Parathyroid adenoma (tissue), 2 donors: ENCODE measurements around the gene TENM4.

Experiments used
- H2AFZ ChIP-seq: fragments of 300-600 bp; sonication (generic); one replicate; pipeline ENCODE4 v1.7.0; 2017; ENCODE audit warnings: antibody characterized with exemption, mild to moderate bottlenecking
- H3K27ac ChIP-seq: fragments of 300-600 bp; sonication (generic); one replicate; pipeline ENCODE4 v1.7.0; 2017
- H3K27me3 ChIP-seq: fragments of 300-600 bp; sonication (generic); one replicate; pipeline ENCODE4 v1.7.0; 2017; ENCODE audit warnings: low read length; ENCODE audit not compliant: control insufficient read depth, insufficient read depth
- H3K36me3 ChIP-seq: fragments of 300-600 bp; sonication (generic); one replicate; pipeline ENCODE4 v1.7.0; 2017; ENCODE audit warnings: low read length; ENCODE audit not compliant: control insufficient read depth, insufficient read depth
- H3K4me1 ChIP-seq: fragments of 300-600 bp; sonication (generic); one replicate; pipeline ENCODE4 v1.7.0; 2017; ENCODE audit warnings: control low read depth
- H3K4me2 ChIP-seq: fragments of 300-600 bp; sonication (generic); one replicate; pipeline ENCODE4 v1.7.0; 2017; ENCODE audit warnings: low read length
- H3K4me3 ChIP-seq: fragments of 300-600 bp; sonication (generic); one replicate; pipeline ENCODE4 v1.7.0; 2017; ENCODE audit warnings: low read depth, low read length
- H3K79me2 ChIP-seq: fragments of 300-600 bp; sonication (generic); one replicate; pipeline ENCODE4 v1.7.0; 2017; ENCODE audit warnings: control low read depth
- H3K9ac ChIP-seq: fragments of 300-600 bp; sonication (generic); one replicate; pipeline ENCODE4 v1.7.0; 2017; ENCODE audit warnings: mild to moderate bottlenecking
- H3K9me3 ChIP-seq: fragments of 300-600 bp; sonication (generic); one replicate; pipeline ENCODE4 v1.7.0; 2017; ENCODE audit warnings: low read length; ENCODE audit not compliant: control insufficient read depth
- CTCF ChIP-seq: fragments of 300-600 bp; sonication (generic); IDR thresholded peaks from one replicate; pipeline ENCODE4 v1.7.0; 2017; ENCODE audit warnings: antibody characterized with exemption, mild to moderate bottlenecking
- donor health status: primary hyperparathyroidism.

The TENM4 gene

DNA sequence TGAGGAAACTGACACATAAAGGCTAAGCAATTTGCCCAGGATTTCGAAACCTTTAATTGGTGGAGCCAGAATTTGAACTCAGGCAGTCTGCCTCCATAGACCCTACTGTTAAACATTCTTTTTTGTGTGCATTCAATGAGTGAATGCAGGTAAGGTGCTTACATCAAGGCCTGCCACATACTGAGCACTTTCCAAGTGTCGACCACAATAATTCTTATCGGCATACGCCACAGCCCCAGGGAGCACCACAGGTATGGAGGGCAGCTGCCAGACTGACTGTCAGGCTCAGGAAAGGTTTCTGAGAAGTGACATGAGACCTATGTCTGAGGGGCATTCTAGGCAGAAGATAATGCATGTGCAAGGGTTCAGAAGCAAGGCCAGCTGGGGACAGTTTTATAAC, 531.4 kb downstream of the TENM4 start:
- no peak overlapping the region for H2AFZ ChIP-seq

GRCh38 chr11:78907636-78908035, 533.2 kb downstream of the TENM4 start:
- Histone ChIP-seq H3K4me2 (no peak overlapping the region), H2AFZ (no peak overlapping the region), H3K79me2 (no peaks in the 10 kb centered on the region), H3K36me3 (no peaks in the 10 kb centered on the region), H3K27ac (no peak overlapping the region), H3K4me1 (no peaks in the 10 kb centered on the region), H3K9ac (no peak overlapping the region), H3K27me3 (no peaks in the 10 kb centered on the region), H3K4me3 (no peak overlapping the region), H3K9me3 (no peaks in the 10 kb centered on the region)
- TF ChIP-seq CTCF, result no peak

More for the DNA sequence above, 531.4 kb downstream of the TENM4 start:
- no peak overlapping the region for H3K9ac ChIP-seq
- H3K4me1 ChIP-seq, result no peaks in the 10 kb centered on the region
- H3K36me3 ChIP-seq, result no peaks in the 10 kb centered on the region
- H3K27me3 ChIP-seq, result no peaks in the 10 kb centered on the region
- no peak for TF ChIP-seq CTCF
- H3K27ac ChIP-seq, result no peak overlapping the region
- H3K4me2 ChIP-seq, result no peak overlapping the region
- no peaks in the 10 kb centered on the region for H3K79me2 ChIP-seq
- H3K9me3 ChIP-seq, result no peaks in the 10 kb centered on the region
- no peak overlapping the region for H3K4me3 ChIP-seq

GRCh38 chr11:78906566-78906965, 534.3 kb downstream of the TENM4 start:
- H3K79me2 ChIP-seq, result no peaks in the 10 kb centered on the region
- no peak for TF ChIP-seq CTCF
- no peaks in the 10 kb centered on the region for H3K36me3 ChIP-seq
- no peaks in the 10 kb centered on the region for H3K27me3 ChIP-seq
- H3K9ac ChIP-seq, result no peak overlapping the region
- H3K4me3 ChIP-seq, result no peak overlapping the region
- no peak overlapping the region for H3K27ac ChIP-seq
- H3K9me3 ChIP-seq, result no peaks in the 10 kb centered on the region
- no peak overlapping the region for H2AFZ ChIP-seq
- no peaks in the 10 kb centered on the region for H3K4me1 ChIP-seq
- H3K4me2 ChIP-seq, result no peak overlapping the region

GRCh38 chr11:78905756-78906155, 535.1 kb downstream of the TENM4 start:
- H3K36me3 ChIP-seq, result no peaks in the 10 kb centered on the region
- TF ChIP-seq CTCF, result no peak
- H3K27me3 ChIP-seq, result no peaks in the 10 kb centered on the region
- H3K27ac ChIP-seq, result no peak overlapping the region
- no peaks in the 10 kb centered on the region for H3K9me3 ChIP-seq
- H3K9ac ChIP-seq, result no peak overlapping the region
- no peaks in the 10 kb centered on the region for H3K79me2 ChIP-seq
- H3K4me2 ChIP-seq, result no peak overlapping the region
- no peak overlapping the region for H2AFZ ChIP-seq
- no peaks in the 10 kb centered on the region for H3K4me1 ChIP-seq
- H3K4me3 ChIP-seq, result no peak overlapping the region

DNA sequence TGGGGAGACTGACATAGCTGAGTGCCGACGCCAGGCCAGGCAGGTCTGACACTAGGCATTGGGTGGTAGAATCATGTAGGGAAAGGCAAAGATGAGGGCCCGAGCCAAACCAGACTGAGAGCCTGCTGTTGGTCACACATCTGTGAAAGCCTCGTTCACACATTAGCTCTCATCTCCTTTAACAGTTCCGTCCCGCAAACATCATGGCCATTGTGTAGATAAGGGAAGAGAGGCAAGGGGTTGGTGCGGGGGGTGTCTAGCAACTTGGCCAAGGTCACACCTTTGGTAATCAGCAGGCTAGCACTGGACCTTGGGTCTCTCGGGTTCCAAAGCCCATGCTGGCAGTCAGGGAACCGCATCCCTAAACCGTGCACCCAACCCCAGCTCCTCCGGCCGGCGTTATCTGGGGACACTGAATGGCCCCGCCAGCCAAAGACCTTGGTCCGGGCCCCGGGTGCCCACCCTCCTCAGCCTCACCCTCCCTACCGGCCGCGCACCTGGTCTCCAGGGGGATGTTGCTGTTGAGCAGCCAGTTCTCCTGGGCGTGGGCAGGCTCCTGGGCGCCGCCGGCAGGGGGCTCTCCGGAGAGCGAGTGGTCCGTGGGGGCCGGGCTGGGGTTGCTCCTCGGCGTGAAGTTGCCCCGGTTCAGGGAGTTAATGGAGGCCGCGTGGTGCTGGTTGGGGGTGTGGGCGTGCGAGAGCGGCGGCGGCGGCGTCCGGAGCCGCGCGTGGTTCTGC, 537.9 kb downstream of the TENM4 start:
- Histone ChIP-seq H2AFZ (no peak overlapping the region), H3K4me2 (no peak overlapping the region), H3K4me3 (no peak overlapping the region), H3K9ac (no peak overlapping the region), H3K27me3 (no peaks in the 10 kb centered on the region), H3K4me1 (no peaks in the 10 kb centered on the region), H3K9me3 (no peaks in the 10 kb centered on the region), H3K27ac (no peak overlapping the region), H3K79me2 (no peaks in the 10 kb centered on the region), H3K36me3 (no peaks in the 10 kb centered on the region)
- TF ChIP-seq CTCF, result no peak
